Measurements from ENCODE around the gene TCFL5. TPM values are rescaled to one million over a fixed set of nuclear protein-coding genes. Genes with fewer than 3 reads are reported as not detected.
"Not testable (repeated sequence)": the region's sequence is repeated elsewhere in the genome, so short reads cannot be mapped to it uniquely, and the experiment has no call there.

The TCFL5 gene
- total RNA-seq, 4 donors from 2014 or later, result 12.3 to 29.7 (median 18.8) TPM

GRCh38 chr20:62855120-62855519, 6.5 kb downstream of the TCFL5 start:
- Histone ChIP-seq H3K36me3 (peaks cover 13 to 59% (median 52%) of the 10 kb centered on the region in 4 donors), H3K27me3 (no peaks in the 10 kb centered on the region), H3K4me3 (no peak overlapping the region), H3K4me1 (peaks cover 2 to 7% (median 5%) of the 10 kb centered on the region in 4 donors), H3K27ac (replicated peaks in 1 of 4) (no peak overlapping the region), H3K9me3 (no peaks in the 10 kb centered on the region)
- TF ChIP-seq POLR2A (IDR thresholded peaks at IDR 0.05; ENCODE audit: low read depth) (no peak), EP300 (IDR thresholded peaks at IDR 0.05) (no peak), CTCF (IDR thresholded peaks at IDR 0.05) (no peak), POLR2AphosphoS5 (IDR thresholded peaks at IDR 0.05) (no peak)
- intact Hi-C loops (cut with DNase I), result no loop called here
- WGBS, result 96% methylated on average over 5 of the region's 5 CpGs
- DNase-seq (ENCODE audit: extremely low spot score), result no peak

GRCh38 chr20:62854121-62854520, 7.5 kb downstream of the TCFL5 start:
- TF ChIP-seq CTCF (IDR thresholded peaks at IDR 0.05) (no peak), POLR2AphosphoS5 (IDR thresholded peaks at IDR 0.05) (no peak), EP300 (IDR thresholded peaks at IDR 0.05) (no peak), POLR2A (IDR thresholded peaks at IDR 0.05; ENCODE audit: low read depth) (no peak)
- intact Hi-C loops (cut with DNase I), result no loop called here
- no peaks in the 10 kb centered on the region for H3K27me3 ChIP-seq
- H3K4me3 ChIP-seq, result no peak overlapping the region
- 97% methylated on average over 13 of the region's 13 CpGs for WGBS
- H3K36me3 ChIP-seq, result peaks cover 13 to 59% (median 52%) of the 10 kb centered on the region in 4 donors
- no peak for DNase-seq (ENCODE audit: extremely low spot score)
- no peaks in the 10 kb centered on the region for H3K4me1 ChIP-seq
- H3K27ac ChIP-seq (replicated peaks in 1 of 4), result no peak overlapping the region
- no peaks in the 10 kb centered on the region for H3K9me3 ChIP-seq

- H3K27ac ChIP-seq (replicated peaks in 1 of 4); H3K27me3 ChIP-seq; intact Hi-C loops (cut with DNase I); DNase-seq (ENCODE audit: extremely low spot score); H3K4me3 ChIP-seq; H3K4me1 ChIP-seq; H3K9me3 ChIP-seq: not testable (repeated sequence)
- peaks cover 13 to 61% (median 53%) of the 10 kb centered on the region in 4 donors for H3K36me3 ChIP-seq
- WGBS, result 95% methylated on average over 6 of the region's 6 CpGs
Observed at GRCh38 chr20:62853304-62853703, 8.3 kb downstream of the TCFL5 start.

GRCh38 chr20:62852841-62853240, 8.8 kb downstream of the TCFL5 start:
- H3K9me3 ChIP-seq, result no peaks in the 10 kb centered on the region
- intact Hi-C loops (cut with DNase I), result no loop called here

GRCh38 chr20:62852196-62852595, 9.4 kb downstream of the TCFL5 start:
- Histone ChIP-seq H3K36me3 (peaks cover 12 to 59% (median 49%) of the 10 kb centered on the region in 4 donors), H3K9me3 (no peaks in the 10 kb centered on the region), H3K27ac (replicated peaks in 1 of 4) (no peak overlapping the region), H3K27me3 (no peaks in the 10 kb centered on the region), H3K4me1 (no peaks in the 10 kb centered on the region), H3K4me3 (no peak overlapping the region)
- TF ChIP-seq POLR2A (IDR thresholded peaks at IDR 0.05; ENCODE audit: low read depth) (no peak), POLR2AphosphoS5 (IDR thresholded peaks at IDR 0.05) (no peak), CTCF (IDR thresholded peaks at IDR 0.05) (no peak), EP300 (IDR thresholded peaks at IDR 0.05) (no peak)
- no peak for DNase-seq (ENCODE audit: extremely low spot score)
- intact Hi-C loops (cut with DNase I), result no loop called here
- WGBS, result 92% methylated on average over 8 of the region's 8 CpGs

More at GRCh38 chr20:62852841-62853240, 8.8 kb downstream of the TCFL5 start:
- H3K4me3 ChIP-seq, result no peak overlapping the region
- DNase-seq (ENCODE audit: extremely low spot score), result no peak
- H3K36me3 ChIP-seq, result peaks cover 13 to 61% (median 53%) of the 10 kb centered on the region in 4 donors
- no peak overlapping the region for H3K27ac ChIP-seq (replicated peaks in 1 of 4)
- H3K4me1 ChIP-seq, result no peaks in the 10 kb centered on the region
- TF ChIP-seq POLR2AphosphoS5 (IDR thresholded peaks at IDR 0.05) (no peak), POLR2A (IDR thresholded peaks at IDR 0.05; ENCODE audit: low read depth) (no peak)
- WGBS, result 92% methylated on average over 12 of the region's 12 CpGs
- no peaks in the 10 kb centered on the region for H3K27me3 ChIP-seq

- TF ChIP-seq CTCF (IDR thresholded peaks at IDR 0.05) (no peak), POLR2AphosphoS5 (IDR thresholded peaks at IDR 0.05) (no peak), POLR2A (IDR thresholded peaks at IDR 0.05; ENCODE audit: low read depth) (no peak), EP300 (IDR thresholded peaks at IDR 0.05) (no peak)
- 87% methylated on average over 18 of the region's 22 CpGs for WGBS
- H3K36me3 ChIP-seq, result peaks cover 5 to 51% (median 40%) of the 10 kb centered on the region in 4 donors
- H3K27ac ChIP-seq (replicated peaks in 1 of 4), result peak overlapping the region in 1 of 4 donors; percentile 40
- H3K4me1 ChIP-seq, result no peaks in the 10 kb centered on the region
- intact Hi-C loops (cut with DNase I), result no loop called here
- DNase-seq (ENCODE audit: extremely low spot score), result no peak
- H3K4me3 ChIP-seq, result no peak overlapping the region
- no peaks in the 10 kb centered on the region for H3K9me3 ChIP-seq
- no peaks in the 10 kb centered on the region for H3K27me3 ChIP-seq
Observed at GRCh38 chr20:62850333-62850974, 11.2 kb downstream of the TCFL5 start.
